SIG-M5 treated with dmso at 0.1 percent for 504 hours (cell line): Measurements from ENCODE around the gene DCLK1.

Experiments
- DNase-seq: peaks from one replicate; lab custom pipeline; 2025; ENCODE audit not compliant: unreplicated experiment; lab: John Stamatoyannopoulos, UW

The DCLK1 gene

DNA sequence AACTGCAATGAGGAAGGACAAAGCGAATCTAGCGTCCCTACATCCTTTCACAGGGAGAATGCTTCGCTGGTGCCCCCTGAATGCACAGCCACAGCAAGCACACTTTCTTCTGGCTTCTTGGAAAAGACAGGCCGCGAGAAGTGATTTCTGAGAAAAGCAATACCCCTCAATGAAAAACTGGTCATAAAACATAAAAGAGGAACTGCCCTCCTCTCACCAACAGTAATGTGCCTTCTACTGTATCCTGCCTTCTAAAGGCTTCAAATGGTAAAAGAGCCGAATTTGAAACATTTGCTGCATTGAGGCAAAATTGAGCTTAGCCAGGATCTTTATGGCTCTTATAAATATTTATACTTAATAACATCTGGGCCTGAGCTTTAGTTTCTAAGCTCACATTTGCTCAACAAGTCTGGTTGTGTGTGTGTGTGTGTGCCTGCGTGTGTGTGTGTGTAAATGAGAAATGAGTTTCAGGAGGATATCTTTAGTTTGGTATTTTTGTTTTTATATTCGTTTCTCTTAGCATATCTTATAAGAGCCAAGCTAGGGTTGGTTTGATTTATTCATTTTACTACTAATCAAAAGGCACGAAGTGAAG, 408.6 kb downstream of the DCLK1 start:
- DNase-seq = peak; percentile 22

- peak; percentile 35 for DNase-seq
These were observed 410.3 kb downstream of the DCLK1 start for GRCh38 chr13:35720690-35721554.

DNA sequence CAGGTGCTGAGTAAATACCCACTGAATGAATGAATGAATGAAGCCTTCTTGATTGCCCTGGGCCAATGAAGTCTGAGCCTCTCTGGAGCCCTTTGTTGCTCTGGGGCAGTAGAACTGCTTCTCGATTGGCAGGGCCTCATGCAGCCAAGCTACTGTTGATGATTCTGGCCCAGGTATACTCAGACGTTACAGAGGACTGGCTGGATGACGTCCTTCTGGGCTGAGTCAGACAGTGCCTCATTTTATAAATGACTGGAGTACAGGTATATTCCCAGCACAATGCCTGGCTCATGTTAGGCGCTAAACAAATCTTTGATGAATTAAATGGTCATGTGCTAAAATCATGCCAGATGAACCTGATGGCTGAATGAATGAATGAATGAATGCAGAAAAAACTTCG, 410.9 kb downstream of the DCLK1 start:
- DNase-seq = no peak
